GM19372 (cell line): ENCODE results near the gene UBE2J1.
A peak's percentile ranks its signal among the peaks of the same experiment; 100 is the strongest.

Source experiments
- ATAC-seq: cut with Tn5 transposase; IDR thresholded peaks from one replicate; pipeline ENCODE4 v1.9.1; 2021; ENCODE audit warnings: mild to moderate bottlenecking, low read depth, moderate library complexity; ENCODE audit not compliant: unreplicated experiment

Gene UBE2J1

GRCh38 chr6:89368107-89368506, 15.6 kb upstream of the UBE2J1 start:
- no peak for ATAC-seq

- no peak for ATAC-seq
Observed at GRCh38 chr6:89364586-89364985, 12.1 kb upstream of the UBE2J1 start.

- ATAC-seq: no peak
Observed at GRCh38 chr6:89361171-89361570, 8.6 kb upstream of the UBE2J1 start.

- no peak for ATAC-seq
Observed at GRCh38 chr6:89360415-89360999, 8.0 kb upstream of the UBE2J1 start.

- ATAC-seq: no peak
Observed at GRCh38 chr6:89359561-89359960, 7.0 kb upstream of the UBE2J1 start.

- peak; percentile 46 for ATAC-seq
Observed at GRCh38 chr6:89357390-89357789, 4.9 kb upstream of the UBE2J1 start.

- no peak for ATAC-seq
Observed at GRCh38 chr6:89356642-89357170, 4.2 kb upstream of the UBE2J1 start.

- no peak for ATAC-seq
Observed at GRCh38 chr6:89355511-89356194, 3.1 kb upstream of the UBE2J1 start.

- no peak for ATAC-seq
Observed at GRCh38 chr6:89353702-89354392, 1.3 kb upstream of the UBE2J1 start.

GRCh38 chr6:89353118-89353556, 615 bp upstream of the UBE2J1 start:
- no peak for ATAC-seq

- no peak for ATAC-seq
Observed at GRCh38 chr6:89351671-89352277, 748 bp downstream of the UBE2J1 start.

GRCh38 chr6:89350281-89350966, 2.1 kb downstream of the UBE2J1 start:
- ATAC-seq: peak; percentile 39

- ATAC-seq: no peak
Observed at GRCh38 chr6:89348372-89348771, 4.2 kb downstream of the UBE2J1 start.

- ATAC-seq: no peak
Observed at GRCh38 chr6:89347825-89348224, 4.7 kb downstream of the UBE2J1 start.

- no peak for ATAC-seq
Observed at GRCh38 chr6:89346433-89346832, 6.1 kb downstream of the UBE2J1 start.

GRCh38 chr6:89339565-89339964, 13.0 kb downstream of the UBE2J1 start:
- ATAC-seq: no peak

- ATAC-seq: no peak
Observed at GRCh38 chr6:89335164-89335563, 17.4 kb downstream of the UBE2J1 start.

GRCh38 chr6:89330910-89331309, 21.6 kb downstream of the UBE2J1 start:
- ATAC-seq: no peak

GRCh38 chr6:89328976-89329375, 23.5 kb downstream of the UBE2J1 start:
- no peak for ATAC-seq

GRCh38 chr6:89324304-89324703, 28.2 kb downstream of the UBE2J1 start:
- ATAC-seq: no peak
